ENCODE data around the gene HOXA7.

GRCh38 chr7:27106901-27107240 is 49.6 kb downstream of the HOXA7 start:
- TF ChIP-seq EZH2phosphoT487 (IDR thresholded peaks at IDR 0.05; ENCODE audit: insufficient read depth, low read depth) (no peak), EZH2 (IDR thresholded peaks at IDR 0.05; ENCODE audit: insufficient read depth, poor library complexity, severe bottlenecking) (no peak)
